OCI-LY1 (cell line): Measurements from ENCODE around the gene NEURL1.

Experiments used
- CTCF ChIP-seq: fragments of 200-600 bp; sonication (generic), shearing (Covaris generic); IDR thresholded peaks from 2 replicates; pipeline ENCODE4 v1.5.1; 2017; ENCODE audit warnings: mild to moderate bottlenecking, antibody characterized with exemption, low read length, moderate library complexity, mixed read lengths
- EZH2 ChIP-seq: fragments of 200-600 bp; sonication (generic), shearing (Covaris generic); IDR thresholded peaks from 2 replicates; pipeline ENCODE4 v1.8.0; 2017; ENCODE audit warnings: borderline replicate concordance, mixed run types, mild to moderate bottlenecking, antibody characterized with exemption, low read length, moderate library complexity, mixed read lengths

- no peak for TF ChIP-seq EZH2
- no peak for TF ChIP-seq CTCF
These were observed 54.0 kb downstream of the NEURL1 start for GRCh38 chr10:103547391-103547946.
